Right cardiac atrium (tissue), 5 donors: ENCODE measurements around the gene MATCAP1. TPM values are rescaled to one million over a fixed set of nuclear protein-coding genes. Genes with fewer than 3 reads are reported as not detected.

Experiments used
- ATAC-seq, 2 donors: fragments of 200-7000 bp; cut with Tn5 transposase; one replicate each; pipeline versions ENCODE4 v1.8.0 to v1.9.1; 2020; ENCODE audit warnings: moderate library complexity in 2 of 2, mild to moderate bottlenecking in 1 of 2
- DNase-seq, 3 donors: peaks; one replicate each; pipeline ENCODE4 v3.0.0-alpha.2; 2020
- H3K27ac ChIP-seq: one replicate; pipeline ENCODE4 v1.5.1; 2013; ENCODE audit warnings: mild to moderate bottlenecking, low read length, control low read depth, moderate library complexity
- H3K27me3 ChIP-seq: one replicate; pipeline ENCODE4 v1.6.1; 2013; ENCODE audit not compliant: control insufficient read depth, insufficient read depth
- H3K4me1 ChIP-seq: one replicate; pipeline ENCODE4 v1.6.1; 2013; ENCODE audit warnings: low read length; ENCODE audit not compliant: control insufficient read depth, insufficient read depth
- H3K4me3 ChIP-seq: one replicate; pipeline ENCODE4 v1.5.1; 2013; ENCODE audit warnings: low read length, control low read depth
- H3K9me3 ChIP-seq: one replicate; pipeline ENCODE4 v1.6.1; 2013; ENCODE audit warnings: low read length; ENCODE audit not compliant: control insufficient read depth
- WGBS: extraction: QIAGEN DNeasy Blood & Tissue Kit; methylation state at CpG from one replicate; pipeline ENCODE4 v1.1.7; 2013; 5-methylcytosine and 5-hydroxymethylcytosine counted together
- intact Hi-C, 4 donors: fragments of 100-400 bp; cut with DNase I; formaldehyde crosslinking; loops; one replicate each; pipeline versions ENCODE4 v1.11.0 to v1.14.0; 2022 to 2023
- polyA plus RNA-seq: library from polyadenylated mRNA; stranded (reverse); fragments of 200-250 nt; gene quantifications from one replicate; pipeline ENCODE4 v1.2.3, GENCODE V29; 2013
- total RNA-seq, 4 donors: library from RNA; stranded (reverse); fragmentation: NEBNext Ultra II Directional; extraction: Animal tissue kit (Norgen Biotek cat#: 25700); gene quantifications; one replicate each; pipeline ENCODE4 v1.2.1, GENCODE V29; 2021
- donor health status: healthy with polysubstance abuse.
- donor health status: DM: no; HTN: yes; CAD: no.
- donor health status: DM: no; HTN: no; CAD: no.
- donor health status: DM: no; HTN: yes; CAD: no; lungs with severe emphysema.
- donor health status: DM: yes; HTN: yes; CAD: no.

The MATCAP1 gene
- total and polyA plus RNA-seq, 5 donors = 14.8 to 22.9 (median 16.9) TPM

- WGBS = 74% methylated on average over 21 of the region's 21 CpGs
- DNase-seq = peak in 2 of 3 donors; percentile 51 to 59
- intact Hi-C loops = no loop called here
- Histone ChIP-seq H3K4me3 (no peak overlapping the region), H3K9me3 (no peaks in the 10 kb centered on the region), H3K27ac (no peak overlapping the region), H3K27me3 (no peaks in the 10 kb centered on the region), H3K4me1 (no peaks in the 10 kb centered on the region)
- peak in 1 of 2 donors; percentile 7 for ATAC-seq
Observed at GRCh38 chr16:67207249-67208091, 23.7 kb upstream of the MATCAP1 start.

- intact Hi-C loops = no loop called here
- DNase-seq (no peak), ATAC-seq (no peak)
- Histone ChIP-seq H3K9me3 (no peaks in the 10 kb centered on the region), H3K27ac (no peak overlapping the region), H3K27me3 (no peaks in the 10 kb centered on the region), H3K4me3 (no peak overlapping the region), H3K4me1 (no peaks in the 10 kb centered on the region)
- 96% methylated on average over 3 of the region's 3 CpGs for WGBS
Observed at GRCh38 chr16:67206838-67207248, 23.1 kb upstream of the MATCAP1 start.

- DNase-seq (no peak), ATAC-seq (no peak)
- Histone ChIP-seq H3K4me3 (no peak overlapping the region), H3K9me3 (no peaks in the 10 kb centered on the region), H3K27ac (no peak overlapping the region), H3K4me1 (no peaks in the 10 kb centered on the region), H3K27me3 (no peaks in the 10 kb centered on the region)
- intact Hi-C loops = no loop called here
- WGBS = 94% methylated on average over 8 of the region's 8 CpGs
Observed at GRCh38 chr16:67206129-67206837, 22.5 kb upstream of the MATCAP1 start.

DNA sequence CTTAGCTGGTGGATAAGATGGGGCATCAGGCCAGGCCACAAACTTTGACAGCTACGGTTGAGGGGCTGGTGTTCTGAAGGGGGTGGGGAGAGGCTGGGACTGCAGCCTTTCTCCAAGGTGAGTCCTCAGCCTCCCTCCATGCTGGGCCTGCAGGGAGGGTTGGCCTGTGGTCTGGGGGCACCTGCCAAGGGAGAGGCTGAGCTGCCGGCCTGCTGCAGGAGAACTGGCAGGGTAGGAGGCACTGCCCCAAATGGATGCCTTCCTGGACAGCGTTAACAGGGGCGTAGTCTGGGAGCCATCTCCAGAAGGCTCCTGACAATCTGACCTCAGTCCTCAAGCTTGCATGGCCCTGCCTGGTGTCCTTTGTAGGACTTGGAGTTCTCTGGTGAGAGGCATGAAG is 20.3 kb upstream of the MATCAP1 start:
- ATAC-seq = no peak
- 74% methylated on average over 4 of the region's 4 CpGs for WGBS
- no peak for DNase-seq
- no peak overlapping the region for H3K4me3 ChIP-seq
- H3K27ac ChIP-seq = no peak overlapping the region
- intact Hi-C loops = no loop called here
- no peaks in the 10 kb centered on the region for H3K9me3 ChIP-seq
- no peaks in the 10 kb centered on the region for H3K27me3 ChIP-seq
- no peaks in the 10 kb centered on the region for H3K4me1 ChIP-seq

- 90% methylated on average over 23 of the region's 23 CpGs for WGBS
- intact Hi-C loops = no loop called here
- Histone ChIP-seq H3K27ac (no peak overlapping the region), H3K9me3 (no peaks in the 10 kb centered on the region), H3K4me3 (no peak overlapping the region), H3K27me3 (no peaks in the 10 kb centered on the region), H3K4me1 (no peaks in the 10 kb centered on the region)
- DNase-seq = peak in 1 of 3 donors; percentile 60
- no peak for ATAC-seq
Observed at GRCh38 chr16:67202956-67203493, 19.3 kb upstream of the MATCAP1 start.

DNA sequence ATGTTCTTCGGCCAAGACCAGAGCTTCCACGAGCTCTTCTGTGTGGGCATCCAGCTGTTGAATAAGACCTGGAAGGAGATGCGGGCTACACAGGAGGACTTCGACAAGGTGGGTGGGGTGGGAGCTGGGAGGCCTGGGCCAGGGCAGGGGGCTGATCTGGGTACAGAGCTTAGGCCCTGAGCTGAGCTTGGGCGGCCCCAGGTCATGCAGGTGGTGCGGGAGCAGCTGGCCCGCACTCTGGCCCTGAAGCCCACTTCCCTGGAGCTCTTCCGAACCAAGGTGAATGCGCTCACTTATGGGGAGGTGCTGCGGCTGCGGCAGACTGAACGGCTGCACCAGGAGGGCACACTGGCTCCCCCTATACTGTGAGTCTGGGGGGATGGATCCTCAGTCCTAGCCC is 18.7 kb upstream of the MATCAP1 start:
- H3K4me1 ChIP-seq = no peaks in the 10 kb centered on the region
- ATAC-seq = no peak
- WGBS = 91% methylated on average over 12 of the region's 12 CpGs
- intact Hi-C loops = no loop called here
- H3K27me3 ChIP-seq = no peaks in the 10 kb centered on the region
- no peak overlapping the region for H3K4me3 ChIP-seq
- DNase-seq = peak in 1 of 3 donors; percentile 37
- H3K27ac ChIP-seq = no peak overlapping the region
- H3K9me3 ChIP-seq = no peaks in the 10 kb centered on the region

DNA sequence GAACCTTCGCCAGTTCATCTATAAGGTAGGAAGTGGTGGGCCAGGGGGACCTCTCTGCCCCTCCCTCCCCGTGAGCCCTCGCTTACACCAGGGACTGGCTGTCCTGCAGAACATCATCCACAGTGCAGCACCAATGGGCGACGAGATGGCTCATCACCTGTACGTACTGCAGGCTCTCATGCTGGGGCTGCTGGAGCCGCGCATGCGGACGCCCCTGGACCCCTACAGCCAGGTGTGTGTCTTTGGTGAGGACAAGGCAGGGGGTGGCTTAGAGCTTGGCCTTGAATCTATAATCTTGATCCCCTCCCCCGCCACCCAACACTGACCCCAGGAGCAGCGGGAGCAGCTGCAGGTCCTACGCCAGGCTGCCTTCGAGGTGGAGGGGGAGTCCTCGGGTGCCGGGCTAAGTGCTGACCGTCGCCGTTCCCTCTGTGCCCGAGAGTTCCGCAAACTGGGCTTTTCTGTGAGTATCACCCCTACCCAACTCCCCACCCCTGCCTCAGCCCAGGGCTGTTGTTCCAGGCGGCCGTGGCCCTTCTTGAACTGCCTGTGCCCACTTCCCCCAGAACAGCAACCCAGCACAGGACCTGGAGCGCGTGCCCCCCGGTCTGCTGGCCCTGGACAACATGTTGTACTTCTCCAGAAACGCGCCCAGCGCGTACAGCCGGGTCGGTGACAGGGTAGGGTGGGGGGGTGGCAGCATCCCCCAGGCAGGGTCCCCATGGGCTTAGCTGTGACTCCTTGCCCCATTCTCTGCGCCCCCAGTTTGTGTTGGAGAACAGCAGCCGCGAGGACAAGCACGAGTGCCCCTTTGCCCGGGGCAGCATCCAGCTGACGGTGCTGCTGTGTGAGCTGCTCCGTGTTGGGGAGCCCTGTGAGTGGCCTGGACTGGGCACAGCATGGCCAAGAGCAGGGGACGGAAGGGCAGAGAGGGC is 17.9 kb upstream of the MATCAP1 start:
- intact Hi-C loops = no loop called here

GRCh38 chr16:67200491-67200890 is 16.7 kb upstream of the MATCAP1 start:
- Histone ChIP-seq H3K9me3 (no peaks in the 10 kb centered on the region), H3K4me3 (no peak overlapping the region), H3K4me1 (no peaks in the 10 kb centered on the region), H3K27me3 (no peaks in the 10 kb centered on the region), H3K27ac (no peak overlapping the region)
- DNase-seq (peak in 2 of 3 donors; percentile 23 to 61), ATAC-seq (no peak)
- WGBS = 88% methylated on average over 8 of the region's 8 CpGs
- intact Hi-C loops = no loop called here

More for the DNA sequence above, 17.9 kb upstream of the MATCAP1 start:
- Histone ChIP-seq H3K4me3 (no peak overlapping the region), H3K27ac (no peak overlapping the region), H3K4me1 (no peaks in the 10 kb centered on the region), H3K27me3 (no peaks in the 10 kb centered on the region), H3K9me3 (no peaks in the 10 kb centered on the region)
- ATAC-seq = no peak
- WGBS = 94% methylated on average over 40 of the region's 40 CpGs
- DNase-seq = peak in 1 of 3 donors; percentile 61

DNA sequence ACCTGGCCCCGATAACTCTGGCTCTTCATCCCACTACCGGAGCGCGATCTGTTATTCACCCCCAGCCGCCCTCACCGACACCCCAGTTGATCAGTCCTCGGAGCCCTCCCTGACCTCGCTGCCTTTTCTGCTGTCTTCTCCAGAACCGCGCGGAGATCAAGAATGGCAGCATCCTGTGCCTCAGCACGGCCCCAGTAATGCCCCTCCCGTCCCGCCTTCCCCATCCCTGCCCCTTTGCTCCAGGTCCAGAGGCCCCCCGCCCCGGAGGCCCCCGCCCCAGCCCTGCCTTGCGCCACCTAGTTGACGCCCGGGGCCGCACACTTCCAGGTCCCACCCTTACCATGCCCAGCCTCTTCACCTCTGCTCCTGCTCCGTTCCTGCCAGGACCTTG is 16.0 kb upstream of the MATCAP1 start:
- no peaks in the 10 kb centered on the region for H3K27me3 ChIP-seq
- intact Hi-C loops = no loop called here
- ATAC-seq (no peak), DNase-seq (peak in 1 of 3 donors; percentile 57)
- no peak overlapping the region for H3K27ac ChIP-seq
- H3K9me3 ChIP-seq = no peaks in the 10 kb centered on the region
- no peaks in the 10 kb centered on the region for H3K4me1 ChIP-seq
- H3K4me3 ChIP-seq = no peak overlapping the region
- 43% methylated on average over 22 of the region's 22 CpGs for WGBS

DNA sequence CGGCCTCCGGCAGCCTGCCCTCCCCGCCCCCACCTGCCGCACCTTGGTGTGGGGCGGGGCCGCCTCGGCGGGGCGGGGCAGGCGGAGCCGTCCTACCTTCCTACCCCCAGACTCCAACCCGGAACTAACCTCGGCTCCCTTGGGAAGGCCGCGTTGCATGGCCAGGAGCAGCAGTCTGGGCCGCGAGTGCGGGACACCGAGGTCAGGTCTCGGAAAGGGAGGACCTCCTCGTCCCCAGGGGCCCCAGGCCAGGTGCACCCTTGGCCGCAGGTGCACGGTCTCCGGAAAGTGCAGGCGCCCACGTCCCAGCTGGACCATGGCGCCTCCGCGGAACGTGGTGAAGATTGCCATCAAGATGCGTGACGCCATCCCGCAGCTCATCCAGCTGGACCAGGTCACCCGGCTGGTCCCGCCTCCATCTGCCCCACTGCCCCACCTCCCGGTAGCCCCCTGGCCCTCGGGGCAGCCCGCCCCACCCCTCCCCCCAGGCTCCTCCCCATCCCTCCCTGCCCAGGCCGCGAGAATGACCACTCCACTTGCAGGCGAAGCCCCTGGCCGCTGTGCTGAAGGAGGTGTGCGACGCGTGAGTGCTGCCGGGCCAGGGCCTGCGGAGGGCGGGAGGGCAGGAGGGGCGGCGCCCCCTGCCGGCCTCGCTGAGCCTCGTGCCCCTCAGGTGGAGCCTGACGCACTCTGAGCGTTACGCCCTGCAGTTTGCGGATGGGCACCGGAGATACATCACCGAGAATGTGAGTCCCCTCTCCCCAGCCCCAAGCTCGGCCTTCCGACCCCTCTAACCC is 15.4 kb upstream of the MATCAP1 start, which contains the start of gene ELMO3:
Gene ELMO3 (plus strand): TSS at position 121 of the 797 bp plus-strand sequence. CDS start 196 bp downstream, at position 317.
- 48% methylated on average over 61 of the region's 61 CpGs for WGBS
- no peaks in the 10 kb centered on the region for H3K4me1 ChIP-seq
- intact Hi-C loops = no loop called here
- DNase-seq (peak in 2 of 3 donors; percentile 60 to 75), ATAC-seq (peak; percentile 17 to 20)
- H3K4me3 ChIP-seq = no peak within 1 kb of the TSS
- no peaks in the 10 kb centered on the region for H3K27me3 ChIP-seq
- H3K27ac ChIP-seq = no peak within 1 kb of the TSS
- H3K9me3 ChIP-seq = no peaks in the 10 kb centered on the region
